ENCODE measurements around the gene GRXCR1.

GRXCR1 gene

GRCh38 chr4:42955746-42956505 is 63.4 kb downstream of the GRXCR1 start:
- no peaks in the 10 kb centered on the region for H3K36me3 Mint-ChIP-seq (ENCODE audit: insufficient read depth)
- H3K27ac Mint-ChIP-seq: no peak overlapping the region

DNA sequence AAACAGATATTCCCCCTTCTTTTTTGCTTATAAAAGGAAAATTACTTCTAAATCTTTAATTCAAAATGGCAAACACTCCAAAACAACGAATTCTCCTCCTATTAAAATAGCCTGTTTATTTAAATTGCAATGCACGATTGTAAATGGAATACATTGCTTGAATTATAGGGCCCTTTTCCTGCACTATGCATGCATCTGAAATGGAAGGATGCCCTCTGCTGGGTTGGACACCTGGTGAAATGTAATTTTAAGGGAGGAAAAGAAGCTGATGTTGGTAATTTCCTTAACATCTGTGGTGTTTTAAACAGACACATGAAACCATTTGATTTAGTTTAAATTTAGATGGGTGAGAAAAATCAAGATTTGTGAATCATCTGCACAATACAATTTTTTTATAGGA is 72.8 kb downstream of the GRXCR1 start:
- Mint-ChIP-seq H3K4me3 (no peak overlapping the region), H3K27ac (no peak overlapping the region), H3K27me3 (no peaks in the 10 kb centered on the region), H3K36me3 (ENCODE audit: insufficient read depth) (no peaks in the 10 kb centered on the region), H3K9me3 (peaks cover 0 to 2% of the 10 kb centered on the region in 2 donors), H3K4me1 (ENCODE audit: low read depth in 2 of 2) (no peaks in the 10 kb centered on the region)
- DNase-seq: no peak
- no peak for ATAC-seq (replicated peaks)

More at GRCh38 chr4:42955746-42956505, 63.4 kb downstream of the GRXCR1 start:
- no peak for ATAC-seq (replicated peaks)
- no peak overlapping the region for H3K4me3 Mint-ChIP-seq
- H3K27me3 Mint-ChIP-seq: no peaks in the 10 kb centered on the region
- H3K4me1 Mint-ChIP-seq (ENCODE audit: low read depth in 2 of 2): no peaks in the 10 kb centered on the region
- H3K9me3 Mint-ChIP-seq: peaks cover 0 to 6% of the 10 kb centered on the region in 2 donors
- no peak for DNase-seq

DNA sequence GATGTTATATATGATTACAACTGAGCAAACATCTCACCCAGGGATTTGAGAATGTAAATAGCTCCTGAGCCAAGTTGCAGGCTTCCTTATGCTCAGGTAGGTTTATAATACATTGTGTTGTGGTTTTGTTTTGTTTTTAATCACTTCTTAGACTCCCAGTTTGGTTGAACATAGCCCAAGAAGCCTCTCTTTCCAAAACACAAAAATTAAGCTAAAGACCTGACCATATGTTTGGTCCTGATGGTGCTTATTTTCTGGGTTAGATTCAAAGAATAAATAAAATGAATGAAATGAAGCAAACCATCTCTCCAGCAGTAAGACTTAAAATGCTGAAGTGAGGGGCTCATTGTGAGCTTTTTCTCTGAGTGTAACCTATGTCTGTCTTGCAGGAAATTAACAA is 93.5 kb downstream of the GRXCR1 start:
- no peaks in the 10 kb centered on the region for H3K36me3 Mint-ChIP-seq (ENCODE audit: insufficient read depth)
- no peak overlapping the region for H3K27ac Mint-ChIP-seq
- H3K9me3 Mint-ChIP-seq: peaks cover 4 to 8% of the 10 kb centered on the region in 2 donors
- H3K4me1 Mint-ChIP-seq (ENCODE audit: low read depth in 2 of 2): no peaks in the 10 kb centered on the region
- ATAC-seq (replicated peaks): no peak
- DNase-seq: no peak
- no peaks in the 10 kb centered on the region for H3K27me3 Mint-ChIP-seq
- H3K4me3 Mint-ChIP-seq: no peak overlapping the region

DNA sequence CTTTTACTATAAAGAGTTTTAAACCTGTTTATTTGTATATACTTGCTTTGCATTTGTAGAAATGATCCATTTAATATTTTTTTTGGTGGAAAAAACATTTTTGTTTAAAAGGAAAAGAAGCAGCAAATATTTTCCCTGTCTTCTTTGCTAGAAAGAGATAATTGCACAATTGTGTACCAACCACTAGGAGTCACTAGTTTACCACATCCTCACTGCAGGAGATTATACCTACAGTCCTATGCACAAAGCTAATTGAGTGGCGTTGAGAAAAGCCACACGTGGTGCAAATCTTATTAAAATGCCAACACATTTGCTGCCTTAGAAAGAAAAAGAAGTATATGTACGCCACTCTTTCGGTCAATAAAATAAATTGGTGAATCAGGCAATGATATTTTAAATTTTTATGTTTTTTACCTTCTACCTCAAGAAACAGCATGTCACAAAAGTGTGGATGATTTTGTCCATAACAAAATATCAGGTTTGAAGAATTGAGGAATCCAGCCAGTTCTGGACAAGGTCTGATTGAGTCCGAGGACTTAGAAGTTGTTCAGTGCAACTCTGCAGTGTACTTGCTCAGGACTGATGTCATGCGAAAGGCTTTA is 102.9 kb downstream of the GRXCR1 start:
- H3K4me1 Mint-ChIP-seq (ENCODE audit: low read depth in 2 of 2): no peaks in the 10 kb centered on the region
- H3K27me3 Mint-ChIP-seq: no peaks in the 10 kb centered on the region
- H3K27ac Mint-ChIP-seq: no peak overlapping the region
- ATAC-seq (replicated peaks) (no peak), DNase-seq (no peak)
- H3K4me3 Mint-ChIP-seq: no peak overlapping the region
- H3K36me3 Mint-ChIP-seq (ENCODE audit: insufficient read depth): no peaks in the 10 kb centered on the region
- H3K9me3 Mint-ChIP-seq: no peaks in the 10 kb centered on the region

DNA sequence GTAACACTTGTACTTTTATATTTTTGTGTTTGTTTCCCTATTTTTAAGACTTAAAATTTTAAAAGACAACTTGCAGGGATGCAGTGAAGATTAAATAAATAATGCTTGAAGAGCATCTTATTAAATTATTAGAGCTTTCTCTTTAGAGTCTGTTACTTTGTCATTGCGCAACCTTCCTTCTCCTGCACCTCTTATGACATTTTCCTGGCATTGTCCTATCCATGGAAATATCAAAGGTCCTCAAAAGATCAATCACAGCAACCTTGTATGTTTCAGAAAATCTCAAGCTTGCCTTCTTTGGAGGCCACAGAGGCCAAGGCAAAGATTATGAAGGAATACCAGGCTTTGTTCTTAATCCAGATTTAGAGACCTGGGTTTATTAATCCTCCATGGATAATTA is 116.3 kb downstream of the GRXCR1 start:
- no peak for ATAC-seq (replicated peaks)
- peaks cover 2 to 5% of the 10 kb centered on the region in 2 donors for H3K9me3 Mint-ChIP-seq
- no peak overlapping the region for H3K4me3 Mint-ChIP-seq
- H3K36me3 Mint-ChIP-seq (ENCODE audit: insufficient read depth): no peaks in the 10 kb centered on the region
- H3K4me1 Mint-ChIP-seq (ENCODE audit: low read depth in 2 of 2): no peaks in the 10 kb centered on the region
- no peak for DNase-seq
- H3K27ac Mint-ChIP-seq: no peak overlapping the region
- no peaks in the 10 kb centered on the region for H3K27me3 Mint-ChIP-seq

GRCh38 chr4:43014256-43014655 is 121.7 kb downstream of the GRXCR1 start:
- H3K9me3 Mint-ChIP-seq: no peaks in the 10 kb centered on the region
- H3K27ac Mint-ChIP-seq: no peak overlapping the region
- no peaks in the 10 kb centered on the region for H3K36me3 Mint-ChIP-seq (ENCODE audit: insufficient read depth)
- ATAC-seq (replicated peaks) (no peak), DNase-seq (no peak)
- no peak overlapping the region for H3K4me3 Mint-ChIP-seq
- no peaks in the 10 kb centered on the region for H3K27me3 Mint-ChIP-seq
- H3K4me1 Mint-ChIP-seq (ENCODE audit: low read depth in 2 of 2): no peaks in the 10 kb centered on the region

GRCh38 chr4:43041632-43042031 is 149.1 kb downstream of the GRXCR1 start:
- H3K36me3 Mint-ChIP-seq (ENCODE audit: insufficient read depth): no peaks in the 10 kb centered on the region
- H3K27ac Mint-ChIP-seq: no peak overlapping the region
- no peak for ATAC-seq (replicated peaks)
- no peaks in the 10 kb centered on the region for H3K4me1 Mint-ChIP-seq (ENCODE audit: low read depth in 2 of 2)
- H3K9me3 Mint-ChIP-seq: no peaks in the 10 kb centered on the region
- H3K27me3 Mint-ChIP-seq: no peaks in the 10 kb centered on the region
- H3K4me3 Mint-ChIP-seq: no peak overlapping the region
- no peak for DNase-seq

DNA sequence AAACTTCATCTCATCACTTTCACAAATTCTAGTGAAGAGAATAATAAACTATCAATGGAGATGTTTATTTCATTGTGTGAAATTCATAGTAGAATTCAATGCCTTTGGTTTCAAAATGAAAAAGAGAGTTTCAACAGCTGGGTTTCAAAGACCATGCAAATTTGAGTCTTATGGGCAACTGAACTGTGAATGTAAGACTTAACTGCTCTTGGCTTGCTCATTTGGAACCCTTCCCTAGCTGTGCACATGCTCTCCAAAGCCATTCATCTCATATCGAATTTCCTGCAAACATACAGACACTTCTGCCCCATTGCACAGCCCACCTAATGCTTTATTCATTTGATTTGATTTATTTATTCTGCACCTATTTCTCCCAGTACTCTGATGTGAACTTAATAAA is 154.5 kb downstream of the GRXCR1 start:
- ATAC-seq (replicated peaks) (no peak), DNase-seq (no peak)
- no peaks in the 10 kb centered on the region for H3K27me3 Mint-ChIP-seq
- H3K9me3 Mint-ChIP-seq: no peaks in the 10 kb centered on the region
- H3K36me3 Mint-ChIP-seq (ENCODE audit: insufficient read depth): no peaks in the 10 kb centered on the region
- no peak overlapping the region for H3K27ac Mint-ChIP-seq
- no peaks in the 10 kb centered on the region for H3K4me1 Mint-ChIP-seq (ENCODE audit: low read depth in 2 of 2)
- no peak overlapping the region for H3K4me3 Mint-ChIP-seq

GRCh38 chr4:43048570-43048969 is 156.1 kb downstream of the GRXCR1 start:
- H3K36me3 Mint-ChIP-seq (ENCODE audit: insufficient read depth): no peaks in the 10 kb centered on the region
- H3K4me3 Mint-ChIP-seq: no peak overlapping the region

GRCh38 chr4:43049326-43049725 is 156.8 kb downstream of the GRXCR1 start:
- Mint-ChIP-seq H3K27ac (no peak overlapping the region), H3K27me3 (no peaks in the 10 kb centered on the region), H3K4me3 (no peak overlapping the region), H3K4me1 (ENCODE audit: low read depth in 2 of 2) (no peaks in the 10 kb centered on the region), H3K9me3 (no peaks in the 10 kb centered on the region), H3K36me3 (ENCODE audit: insufficient read depth) (no peaks in the 10 kb centered on the region)
- ATAC-seq (replicated peaks) (no peak), DNase-seq (no peak)

More at GRCh38 chr4:43048570-43048969, 156.1 kb downstream of the GRXCR1 start:
- H3K9me3 Mint-ChIP-seq: no peaks in the 10 kb centered on the region
- no peaks in the 10 kb centered on the region for H3K27me3 Mint-ChIP-seq
- ATAC-seq (replicated peaks) (no peak), DNase-seq (no peak)
- H3K27ac Mint-ChIP-seq: no peak overlapping the region
- H3K4me1 Mint-ChIP-seq (ENCODE audit: low read depth in 2 of 2): no peaks in the 10 kb centered on the region

- Mint-ChIP-seq H3K9me3 (peaks cover 0 to 3% of the 10 kb centered on the region in 2 donors), H3K27me3 (no peaks in the 10 kb centered on the region), H3K4me1 (ENCODE audit: low read depth in 2 of 2) (no peaks in the 10 kb centered on the region), H3K27ac (no peak overlapping the region), H3K36me3 (ENCODE audit: insufficient read depth) (no peaks in the 10 kb centered on the region), H3K4me3 (no peak overlapping the region)
- ATAC-seq (replicated peaks) (no peak), DNase-seq (no peak)
Observed at GRCh38 chr4:43066415-43066814, 173.9 kb downstream of the GRXCR1 start.

GRCh38 chr4:43071069-43071468 is 178.6 kb downstream of the GRXCR1 start:
- Mint-ChIP-seq H3K27ac (no peak overlapping the region), H3K27me3 (no peaks in the 10 kb centered on the region), H3K4me3 (no peak overlapping the region), H3K4me1 (ENCODE audit: low read depth in 2 of 2) (no peaks in the 10 kb centered on the region), H3K36me3 (ENCODE audit: insufficient read depth) (no peaks in the 10 kb centered on the region), H3K9me3 (peaks cover 0 to 11% of the 10 kb centered on the region in 2 donors)
- no peak for ATAC-seq (replicated peaks)
- no peak for DNase-seq

Data from effector memory CD8-positive, alpha-beta T cell (primary cell).